HL-60 (cell line): ENCODE data around the gene RHO.

Experiments
- CTCF ChIP-seq: IDR thresholded peaks from one replicate; pipeline ENCODE4 v1.5.1; 2011; ENCODE audit warnings: low read length, control low read depth, inconsistent platforms; ENCODE audit not compliant: insufficient read depth
- GABPA ChIP-seq: IDR thresholded peaks from 2 replicates; pipeline ENCODE4 v1.6.1; 2012; ENCODE audit warnings: low read depth
- POLR2AphosphoS5 ChIP-seq: IDR thresholded peaks from 2 replicates; pipeline ENCODE4 v1.6.1; 2012; ENCODE audit warnings: low read depth
- REST ChIP-seq: IDR thresholded peaks from 2 replicates; pipeline ENCODE4 v1.6.1; 2012; ENCODE audit warnings: low read depth; ENCODE audit not compliant: insufficient replicate concordance

GRCh38 chr3:129530821-129531220 is 2.4 kb downstream of the RHO start:
- TF ChIP-seq POLR2AphosphoS5 (no peak), REST (no peak), GABPA (no peak), CTCF (no peak)
